Lung (tissue), 12 donors: ENCODE data around the gene PLCB2. TPM values are rescaled to one million over a fixed set of nuclear protein-coding genes. Genes with fewer than 3 reads are reported as not detected.
A peak's percentile ranks its signal among the peaks of the same experiment; 100 is the strongest.

Experiments used
- ATAC-seq: fragments of 200-7000 bp; cut with Tn5 transposase; one replicate; pipeline ENCODE4 v1.9.1; 2020; ENCODE audit warnings: moderate number of reproducible peaks; ENCODE audit not compliant: insufficient read depth, low FRiP score
- DNase-seq, 3 donors: peaks; one replicate each; pipeline ENCODE4 v3.0.0-alpha.2; 2013 to 2017
- H3K27ac ChIP-seq, 2 donors: one replicate each; pipeline ENCODE4 v1.5.1; 2013; ENCODE audit warnings: mild to moderate bottlenecking in 2 of 2, moderate library complexity in 2 of 2, control low read depth in 1 of 2, inconsistent platforms in 1 of 2, low read depth in 1 of 2, low read length in 1 of 2
- H3K27me3 ChIP-seq, 3 donors: one replicate each; pipeline ENCODE4 v1.5.1; 2013; ENCODE audit warnings: low read length in 2 of 3; ENCODE audit not compliant: control insufficient read depth in 3 of 3, insufficient read depth in 3 of 3
- H3K36me3 ChIP-seq, 4 donors: one replicate each; pipeline ENCODE4 v1.5.1; 2013; ENCODE audit warnings: low read length in 4 of 4, mild to moderate bottlenecking in 1 of 4, moderate library complexity in 1 of 4; ENCODE audit not compliant: control insufficient read depth in 4 of 4, insufficient read depth in 4 of 4
- H3K4me1 ChIP-seq, 5 donors: one replicate each; pipeline ENCODE4 v1.5.1; 2013; ENCODE audit warnings: low read length in 5 of 5, mild to moderate bottlenecking in 2 of 5, moderate library complexity in 1 of 5; ENCODE audit not compliant: control insufficient read depth in 5 of 5, insufficient read depth in 5 of 5
- H3K4me3 ChIP-seq: one replicate; pipeline ENCODE4 v1.5.1; 2013; ENCODE audit warnings: mild to moderate bottlenecking, control low read depth, moderate library complexity
- H3K9ac ChIP-seq, 2 donors: one replicate each; pipeline ENCODE4 v1.5.1; 2013; ENCODE audit warnings: low read length in 2 of 2, control low read depth in 1 of 2; ENCODE audit not compliant: insufficient read depth in 1 of 2
- H3K9me3 ChIP-seq, 4 donors: one replicate each; pipeline ENCODE4 v1.5.1; 2013; ENCODE audit warnings: low read length in 3 of 4, mild to moderate bottlenecking in 1 of 4, moderate library complexity in 1 of 4; ENCODE audit not compliant: control insufficient read depth in 4 of 4, insufficient read depth in 3 of 4
- CTCF ChIP-seq: IDR thresholded peaks from 2 replicates; pipeline ENCODE4 v1.5.1; 2012; ENCODE audit warnings: mild to moderate bottlenecking; ENCODE audit errors: control extremely low read depth, extremely low read depth
- WGBS, 2 donors: extraction: QIAGEN DNeasy Blood & Tissue Kit; methylation state at CpG; one replicate each; pipeline ENCODE4 v1.1.7; 2013; 5-methylcytosine and 5-hydroxymethylcytosine counted together
- polyA plus RNA-seq, 2 donors: library from polyadenylated mRNA; stranded (reverse); fragments of 200-250 nt; gene quantifications; one replicate each; pipeline ENCODE4 v1.2.1, GENCODE V29; 2013
- total RNA-seq, 2 donors: library from RNA; depleted of rRNA in 1 of 2; stranded (reverse); fragments of >200 nt in 1 of 2; gene quantifications; one replicate each; pipeline ENCODE4 v1.2.1, GENCODE V29; 2014 to 2021
- donor health status: control.
- donor health status: control.
- donor health status: Bipolar disorder and iron deficiency.
- donor health status: healthy.
- donor health status: DM: yes; HTN: yes; CAD: no.

PLCB2 gene
- total and polyA plus RNA-seq, 4 donors: 17.9 to 76.7 (median 51.2) TPM

- H3K4me3 ChIP-seq: no peak overlapping the region
- H3K9me3 ChIP-seq: no peaks in the 10 kb centered on the region
- DNase-seq (no peak), ATAC-seq (no peak)
- TF ChIP-seq CTCF: no peak
- H3K9ac ChIP-seq: peak overlapping the region in 1 of 2 donors; percentile 23
- H3K4me1 ChIP-seq: peaks cover 20 to 46% (median 31%) of the 10 kb centered on the region in 5 donors
- H3K36me3 ChIP-seq: peaks cover 0 to 5% (median 0%) of the 10 kb centered on the region in 4 donors
- no peak overlapping the region for H3K27ac ChIP-seq
- no peaks in the 10 kb centered on the region for H3K27me3 ChIP-seq
- WGBS, 2 donors: 59 to 77% methylated on average over 6 of the region's 6 CpGs
These were observed 19.7 kb upstream of the PLCB2 start for GRCh38 chr15:40327457-40327856.

- H3K9me3 ChIP-seq: no peaks in the 10 kb centered on the region
- no peak overlapping the region for H3K27ac ChIP-seq
- H3K9ac ChIP-seq: no peak overlapping the region
- peaks cover 0 to 5% (median 0%) of the 10 kb centered on the region in 4 donors for H3K36me3 ChIP-seq
- H3K4me3 ChIP-seq: no peak overlapping the region
- no peaks in the 10 kb centered on the region for H3K27me3 ChIP-seq
- ATAC-seq: no peak
- peaks cover 9 to 44% (median 25%) of the 10 kb centered on the region in 5 donors for H3K4me1 ChIP-seq
- DNase-seq: no peak
- no peak for TF ChIP-seq CTCF
- WGBS, 2 donors: 80 to 85% methylated on average over 2 of the region's 2 CpGs
These were observed 18.0 kb upstream of the PLCB2 start for GRCh38 chr15:40325700-40326099.

- no peak for ATAC-seq
- no peak overlapping the region for H3K9ac ChIP-seq
- no peaks in the 10 kb centered on the region for H3K27me3 ChIP-seq
- no peak overlapping the region for H3K4me3 ChIP-seq
- 30 to 44% methylated on average over 2 of the region's 2 CpGs for WGBS, 2 donors
- H3K9me3 ChIP-seq: no peaks in the 10 kb centered on the region
- no peak for TF ChIP-seq CTCF
- peak in 1 of 3 donors; percentile 52 for DNase-seq
- peaks cover 7 to 39% (median 21%) of the 10 kb centered on the region in 5 donors for H3K4me1 ChIP-seq
- peaks cover 0 to 5% (median 0%) of the 10 kb centered on the region in 4 donors for H3K36me3 ChIP-seq
- peak overlapping the region in 1 of 2 donors; percentile 10 for H3K27ac ChIP-seq
These were observed 17.5 kb upstream of the PLCB2 start for GRCh38 chr15:40325188-40325587.
